HG02759 (cell line): ENCODE data around the gene ZPR1.
A peak's percentile ranks its signal among the peaks of the same experiment; 100 is the strongest.
"Not testable (repeated sequence)": the region's sequence is repeated elsewhere in the genome, so short reads cannot be mapped to it uniquely, and the experiment has no call there.

ENCODE experiments used
- ATAC-seq: cut with Tn5 transposase; IDR thresholded peaks from one replicate; pipeline ENCODE4 v1.9.1; 2021; ENCODE audit warnings: mild to moderate bottlenecking, moderate library complexity; ENCODE audit not compliant: unreplicated experiment

The ZPR1 gene, protein sequence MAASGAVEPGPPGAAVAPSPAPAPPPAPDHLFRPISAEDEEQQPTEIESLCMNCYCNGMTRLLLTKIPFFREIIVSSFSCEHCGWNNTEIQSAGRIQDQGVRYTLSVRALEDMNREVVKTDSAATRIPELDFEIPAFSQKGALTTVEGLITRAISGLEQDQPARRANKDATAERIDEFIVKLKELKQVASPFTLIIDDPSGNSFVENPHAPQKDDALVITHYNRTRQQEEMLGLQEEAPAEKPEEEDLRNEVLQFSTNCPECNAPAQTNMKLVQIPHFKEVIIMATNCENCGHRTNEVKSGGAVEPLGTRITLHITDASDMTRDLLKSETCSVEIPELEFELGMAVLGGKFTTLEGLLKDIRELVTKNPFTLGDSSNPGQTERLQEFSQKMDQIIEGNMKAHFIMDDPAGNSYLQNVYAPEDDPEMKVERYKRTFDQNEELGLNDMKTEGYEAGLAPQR

DNA sequence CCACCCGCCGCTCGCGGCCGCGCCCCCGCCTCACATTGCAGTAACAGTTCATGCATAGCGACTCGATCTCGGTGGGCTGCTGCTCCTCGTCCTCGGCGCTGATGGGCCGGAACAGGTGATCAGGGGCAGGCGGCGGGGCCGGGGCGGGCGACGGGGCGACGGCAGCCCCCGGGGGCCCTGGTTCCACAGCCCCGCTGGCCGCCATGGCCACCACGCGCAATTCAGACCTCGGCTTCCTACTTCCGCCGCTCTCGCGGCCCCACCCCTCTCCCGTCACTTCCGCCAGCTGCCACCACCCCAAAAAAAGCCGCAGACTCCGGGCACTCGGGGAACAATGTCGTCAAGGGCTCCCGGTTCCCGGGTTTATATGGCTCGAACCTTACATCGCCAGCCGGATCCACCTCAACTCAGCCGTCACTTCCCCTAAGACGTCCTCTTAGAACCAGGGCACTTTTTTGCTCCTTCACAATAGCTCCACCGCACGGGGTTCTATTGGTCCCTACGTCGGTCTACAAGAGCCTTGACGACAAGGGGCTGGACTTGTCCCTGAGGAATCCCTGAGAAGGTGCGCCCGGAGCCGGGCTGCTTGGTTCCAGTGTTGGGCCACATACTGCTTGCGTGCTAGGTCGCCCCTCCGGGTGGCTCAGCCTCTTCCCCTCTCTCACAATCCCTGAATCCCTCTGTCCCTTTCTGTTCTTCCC is at the start of gene ZPR1:
ZPR1 (minus strand) TSS at position 238 of the 701 bp plus-strand sequence; CDS start at position 205, 33 bp downstream.
- peak; percentile 92 for ATAC-seq

DNA sequence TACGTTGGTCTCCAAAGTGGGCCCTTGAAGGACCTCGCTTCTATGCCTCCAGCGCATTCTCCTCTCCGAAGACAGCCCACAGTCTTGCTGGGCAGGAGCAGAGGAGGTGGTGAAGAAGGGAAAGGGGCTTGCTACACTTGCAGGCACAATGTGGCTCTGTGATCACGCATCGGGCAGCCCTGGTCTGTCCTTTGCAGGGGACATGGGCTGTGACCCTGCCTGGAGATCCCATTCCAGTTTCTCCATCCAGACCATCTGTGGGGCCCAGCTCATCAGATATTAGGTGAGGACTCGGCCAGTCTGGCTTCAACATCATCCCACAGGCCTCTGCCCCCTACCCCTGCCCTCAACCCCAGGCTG is 48.8 kb upstream of the ZPR1 start:
- no peak for ATAC-seq

DNA sequence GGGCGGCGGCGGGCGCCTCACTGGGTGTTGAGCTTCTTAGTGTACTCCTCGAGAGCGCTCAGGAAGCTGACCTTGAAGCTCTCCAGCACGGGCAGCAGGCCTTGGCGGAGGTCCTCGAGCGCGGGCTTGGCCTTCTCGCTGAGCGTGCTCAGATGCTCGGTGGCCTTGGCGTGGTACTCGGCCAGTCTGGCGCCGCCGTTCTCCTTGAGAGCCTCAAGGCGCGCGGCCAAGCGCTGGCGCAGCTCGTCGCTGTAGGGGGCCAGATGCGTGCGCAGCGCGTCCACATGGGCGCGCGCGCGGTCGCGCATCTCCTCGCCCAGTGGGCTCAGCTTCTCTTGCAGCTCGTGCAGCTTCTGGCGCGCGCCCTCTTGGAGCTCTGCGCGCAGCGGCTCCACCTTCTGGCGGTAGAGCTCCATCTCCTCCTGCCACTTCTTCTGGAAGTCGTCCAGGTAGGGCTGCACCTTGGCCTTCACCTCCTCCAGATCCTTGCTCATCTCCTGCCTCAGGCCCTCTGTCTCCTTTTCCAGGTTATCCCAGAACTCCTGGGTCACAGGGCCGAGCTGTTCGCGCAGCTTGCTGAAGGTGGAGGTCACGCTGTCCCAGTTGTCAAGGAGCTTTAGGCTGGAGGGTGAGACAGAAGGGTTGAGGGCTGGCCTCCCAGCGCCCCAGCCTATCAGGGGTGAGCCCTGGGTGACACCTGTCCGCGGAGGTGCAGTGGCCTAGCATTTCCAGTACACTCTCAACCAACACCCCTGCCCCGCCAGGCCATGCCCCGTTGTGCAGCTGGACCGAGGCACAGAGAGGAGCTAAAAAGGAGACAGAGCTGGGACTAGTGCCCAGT is 48.2 kb upstream of the ZPR1 start:
- peak; percentile 85 for ATAC-seq

DNA sequence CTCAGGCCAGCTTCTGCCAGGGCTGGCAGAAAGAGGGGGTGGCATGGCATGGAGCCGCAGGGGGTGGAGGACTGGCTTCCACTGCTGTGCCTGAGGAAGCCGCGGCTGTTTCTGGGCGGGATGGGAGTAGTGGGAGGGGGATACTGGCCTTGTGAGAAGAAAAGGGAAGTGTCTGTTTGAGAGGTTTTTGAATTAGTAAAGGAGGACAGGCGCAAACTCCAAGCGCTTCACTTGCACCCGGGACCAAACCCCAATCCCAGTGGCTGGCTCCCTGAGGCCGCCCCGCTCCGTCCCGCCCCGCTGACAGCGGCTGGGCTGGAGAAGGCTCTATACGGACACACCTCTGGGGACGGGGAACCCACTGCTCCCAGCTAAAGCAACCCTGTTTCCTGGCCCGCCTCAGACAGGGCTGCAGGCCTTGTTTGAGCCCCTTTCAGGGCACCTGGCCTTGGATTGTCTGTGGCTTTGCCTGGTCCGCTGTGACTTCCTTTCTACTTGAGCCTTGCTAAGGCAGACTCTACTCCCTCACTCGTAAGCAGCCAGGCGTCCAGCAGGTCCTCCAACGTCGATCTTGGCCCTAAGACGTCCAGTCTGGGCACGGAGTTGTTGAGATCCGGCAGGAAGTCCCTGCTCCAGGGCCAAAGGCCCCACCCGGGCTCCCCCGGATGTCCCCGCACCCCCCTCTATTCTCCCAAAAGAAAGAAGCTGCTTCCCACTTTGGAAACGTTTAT is 47.4 kb upstream of the ZPR1 start:
- peak; percentile 19 for ATAC-seq

DNA sequence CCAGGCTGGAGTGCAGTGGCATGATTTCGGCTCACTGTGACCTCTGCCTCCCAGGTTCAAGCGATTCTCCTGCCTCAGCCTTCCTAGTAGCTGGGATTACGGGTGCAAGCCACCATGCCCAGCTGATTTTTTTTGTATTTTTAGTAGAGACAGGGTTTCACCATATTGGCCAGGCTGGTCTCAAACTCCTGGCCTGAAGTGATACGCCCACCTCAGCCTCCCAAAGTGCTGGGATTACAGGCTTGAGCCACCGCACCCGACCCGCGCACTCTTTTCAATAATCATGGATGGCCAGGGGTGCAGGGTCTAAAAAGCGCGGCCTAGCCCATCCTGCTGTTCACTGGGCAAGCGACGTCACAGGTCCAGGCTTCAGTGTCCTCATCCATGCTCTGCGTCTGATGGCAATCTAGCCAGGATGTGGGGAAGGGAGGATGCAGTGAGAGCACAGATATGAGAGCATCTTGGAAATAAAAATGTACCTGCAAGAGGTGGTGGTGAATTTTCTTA is 46.8 kb upstream of the ZPR1 start:
- ATAC-seq, result not testable (repeated sequence)

DNA sequence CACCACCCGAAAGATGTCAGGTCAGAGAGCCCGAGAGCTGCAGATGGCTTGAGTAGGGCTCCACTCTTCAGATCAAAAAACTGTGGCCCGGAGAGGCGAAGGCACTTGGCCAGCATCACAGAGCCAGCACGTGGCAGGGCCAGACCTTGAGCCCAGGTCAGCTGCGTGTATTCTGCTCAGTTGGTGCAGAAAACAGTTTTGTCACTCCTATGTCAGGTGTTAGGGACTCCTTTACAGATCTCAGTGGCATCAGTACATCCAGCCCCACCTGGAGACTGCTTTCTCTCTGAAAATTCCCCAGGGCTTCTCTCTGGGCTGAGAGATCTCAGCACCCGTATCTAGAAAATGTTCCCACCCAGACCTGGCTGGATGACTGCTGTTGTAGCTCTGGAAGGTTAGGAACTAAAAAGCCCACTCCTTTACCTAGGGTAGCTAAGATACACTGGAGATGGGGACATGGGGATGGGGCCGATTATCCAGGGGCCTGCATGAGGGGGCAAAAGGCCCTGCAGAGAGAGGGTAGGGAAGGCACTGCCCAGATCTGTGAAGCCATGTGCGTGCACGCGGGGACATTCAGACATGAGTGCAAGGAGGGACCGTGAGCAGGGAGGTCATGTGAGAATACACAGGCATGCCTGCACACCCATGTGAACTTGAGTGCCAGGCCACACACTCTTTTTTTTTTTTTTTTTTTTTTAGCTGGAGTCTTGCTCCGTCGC is 46.2 kb upstream of the ZPR1 start:
- ATAC-seq, result no peak

DNA sequence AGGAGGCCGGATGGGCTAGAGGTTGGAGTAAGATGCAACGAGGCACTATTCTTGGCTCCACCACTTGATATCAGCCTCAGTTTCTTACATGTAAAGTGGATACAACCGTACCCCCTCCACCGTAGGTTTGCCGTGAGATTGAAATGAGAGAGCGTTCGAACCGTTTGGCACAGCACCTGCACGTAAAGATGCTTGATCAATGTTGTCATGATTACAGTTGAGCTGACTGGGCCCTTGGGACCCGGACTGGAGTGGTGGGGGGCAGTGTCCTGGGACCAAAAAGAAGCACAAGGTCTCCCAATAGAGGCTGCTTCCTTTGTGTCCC is 45.6 kb upstream of the ZPR1 start:
- no peak for ATAC-seq

DNA sequence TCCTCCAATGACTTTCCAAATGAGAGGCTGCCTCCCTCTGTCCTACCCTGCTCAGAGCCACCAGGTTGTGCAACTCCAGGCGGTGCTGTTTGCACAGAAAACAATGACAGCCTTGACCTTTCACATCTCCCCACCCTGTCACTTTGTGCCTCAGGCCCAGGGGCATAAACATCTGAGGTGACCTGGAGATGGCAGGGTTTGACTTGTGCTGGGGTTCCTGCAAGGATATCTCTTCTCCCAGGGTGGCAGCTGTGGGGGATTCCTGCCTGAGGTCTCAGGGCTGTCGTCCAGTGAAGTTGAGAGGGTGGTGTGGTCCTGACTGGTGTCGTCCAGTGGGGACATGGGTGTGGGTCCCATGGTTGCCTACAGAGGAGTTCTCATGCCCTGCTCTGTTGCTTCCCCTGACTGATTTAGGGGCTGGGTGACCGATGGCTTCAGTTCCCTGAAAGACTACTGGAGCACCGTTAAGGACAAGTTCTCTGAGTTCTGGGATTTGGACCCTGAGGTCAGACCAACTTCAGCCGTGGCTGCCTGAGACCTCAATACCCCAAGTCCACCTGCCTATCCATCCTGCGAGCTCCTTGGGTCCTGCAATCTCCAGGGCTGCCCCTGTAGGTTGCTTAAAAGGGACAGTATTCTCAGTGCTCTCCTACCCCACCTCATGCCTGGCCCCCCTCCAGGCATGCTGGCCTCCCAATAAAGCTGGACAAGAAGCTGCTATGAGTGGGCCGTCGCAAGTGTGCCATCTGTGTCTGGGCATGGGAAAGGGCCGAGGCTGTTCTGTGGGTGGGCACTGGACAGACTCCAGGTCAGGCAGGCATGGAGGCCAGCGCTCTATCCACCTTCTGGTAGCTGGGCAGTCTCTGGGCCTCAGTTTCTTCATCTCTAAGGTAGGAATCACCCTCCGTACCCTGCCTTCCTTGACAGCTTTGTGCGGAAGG is 44.8 kb upstream of the ZPR1 start:
- ATAC-seq, result no peak

DNA sequence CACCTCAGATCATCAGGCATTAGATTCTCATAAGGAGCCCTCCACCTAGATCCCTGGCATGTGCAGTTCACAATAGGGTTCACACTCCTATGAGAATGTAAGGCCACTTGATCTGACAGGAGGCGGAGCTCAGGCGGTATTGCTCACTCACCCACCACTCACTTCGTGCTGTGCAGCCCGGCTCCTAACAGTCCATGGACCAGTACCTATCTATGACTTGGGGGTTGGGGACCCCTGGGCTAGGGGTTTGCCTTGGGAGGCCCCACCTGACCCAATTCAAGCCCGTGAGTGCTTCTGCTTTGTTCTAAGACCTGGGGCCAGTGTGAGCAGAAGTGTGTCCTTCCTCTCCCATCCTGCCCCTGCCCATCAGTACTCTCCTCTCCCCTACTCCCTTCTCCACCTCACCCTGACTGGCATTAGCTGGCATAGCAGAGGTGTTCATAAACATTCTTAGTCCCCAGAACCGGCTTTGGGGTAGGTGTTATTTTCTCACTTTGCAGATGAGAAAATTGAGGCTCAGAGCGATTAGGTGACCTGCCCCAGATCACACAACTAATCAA is 44.0 kb upstream of the ZPR1 start:
- ATAC-seq, result no peak

DNA sequence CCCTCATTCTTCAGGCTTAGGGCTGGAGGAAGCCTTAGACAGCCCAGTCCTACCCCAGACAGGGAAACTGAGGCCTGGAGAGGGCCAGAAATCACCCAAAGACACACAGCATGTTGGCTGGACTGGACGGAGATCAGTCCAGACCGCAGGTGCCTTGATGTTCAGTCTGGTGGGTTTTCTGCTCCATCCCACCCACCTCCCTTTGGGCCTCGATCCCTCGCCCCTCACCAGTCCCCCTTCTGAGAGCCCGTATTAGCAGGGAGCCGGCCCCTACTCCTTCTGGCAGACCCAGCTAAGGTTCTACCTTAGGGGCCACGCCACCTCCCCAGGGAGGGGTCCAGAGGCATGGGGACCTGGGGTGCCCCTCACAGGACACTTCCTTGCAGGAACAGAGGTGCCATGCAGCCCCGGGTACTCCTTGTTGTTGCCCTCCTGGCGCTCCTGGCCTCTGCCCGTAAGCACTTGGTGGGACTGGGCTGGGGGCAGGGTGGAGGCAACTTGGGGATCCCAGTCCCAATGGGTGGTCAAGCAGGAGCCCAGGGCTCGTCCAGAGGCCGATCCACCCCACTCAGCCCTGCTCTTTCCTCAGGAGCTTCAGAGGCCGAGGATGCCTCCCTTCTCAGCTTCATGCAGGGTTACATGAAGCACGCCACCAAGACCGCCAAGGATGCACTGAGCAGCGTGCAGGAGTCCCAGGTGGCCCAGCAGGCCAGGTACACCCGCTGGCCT is 42.5 kb upstream of the ZPR1 start:
- no peak for ATAC-seq

DNA sequence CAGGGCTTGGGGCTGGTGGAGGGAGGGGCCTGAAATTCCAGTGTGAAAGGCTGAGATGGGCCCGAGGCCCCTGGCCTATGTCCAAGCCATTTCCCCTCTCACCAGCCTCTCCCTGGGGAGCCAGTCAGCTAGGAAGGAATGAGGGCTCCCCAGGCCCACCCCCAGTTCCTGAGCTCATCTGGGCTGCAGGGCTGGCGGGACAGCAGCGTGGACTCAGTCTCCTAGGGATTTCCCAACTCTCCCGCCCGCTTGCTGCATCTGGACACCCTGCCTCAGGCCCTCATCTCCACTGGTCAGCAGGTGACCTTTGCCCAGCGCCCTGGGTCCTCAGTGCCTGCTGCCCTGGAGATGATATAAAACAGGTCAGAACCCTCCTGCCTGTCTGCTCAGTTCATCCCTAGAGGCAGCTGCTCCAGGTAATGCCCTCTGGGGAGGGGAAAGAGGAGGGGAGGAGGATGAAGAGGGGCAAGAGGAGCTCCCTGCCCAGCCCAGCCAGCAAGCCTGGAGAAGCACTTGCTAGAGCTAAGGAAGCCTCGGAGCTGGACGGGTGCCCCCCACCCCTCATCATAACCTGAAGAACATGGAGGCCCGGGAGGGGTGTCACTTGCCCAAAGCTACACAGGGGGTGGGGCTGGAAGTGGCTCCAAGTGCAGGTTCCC is 41.8 kb upstream of the ZPR1 start, which contains the start of gene APOC3:
APOC3 (plus strand) TSS at position 383 of the 659 bp plus-strand sequence. CDS start 676 bp downstream, outside the sequence.
- no peak for ATAC-seq

DNA sequence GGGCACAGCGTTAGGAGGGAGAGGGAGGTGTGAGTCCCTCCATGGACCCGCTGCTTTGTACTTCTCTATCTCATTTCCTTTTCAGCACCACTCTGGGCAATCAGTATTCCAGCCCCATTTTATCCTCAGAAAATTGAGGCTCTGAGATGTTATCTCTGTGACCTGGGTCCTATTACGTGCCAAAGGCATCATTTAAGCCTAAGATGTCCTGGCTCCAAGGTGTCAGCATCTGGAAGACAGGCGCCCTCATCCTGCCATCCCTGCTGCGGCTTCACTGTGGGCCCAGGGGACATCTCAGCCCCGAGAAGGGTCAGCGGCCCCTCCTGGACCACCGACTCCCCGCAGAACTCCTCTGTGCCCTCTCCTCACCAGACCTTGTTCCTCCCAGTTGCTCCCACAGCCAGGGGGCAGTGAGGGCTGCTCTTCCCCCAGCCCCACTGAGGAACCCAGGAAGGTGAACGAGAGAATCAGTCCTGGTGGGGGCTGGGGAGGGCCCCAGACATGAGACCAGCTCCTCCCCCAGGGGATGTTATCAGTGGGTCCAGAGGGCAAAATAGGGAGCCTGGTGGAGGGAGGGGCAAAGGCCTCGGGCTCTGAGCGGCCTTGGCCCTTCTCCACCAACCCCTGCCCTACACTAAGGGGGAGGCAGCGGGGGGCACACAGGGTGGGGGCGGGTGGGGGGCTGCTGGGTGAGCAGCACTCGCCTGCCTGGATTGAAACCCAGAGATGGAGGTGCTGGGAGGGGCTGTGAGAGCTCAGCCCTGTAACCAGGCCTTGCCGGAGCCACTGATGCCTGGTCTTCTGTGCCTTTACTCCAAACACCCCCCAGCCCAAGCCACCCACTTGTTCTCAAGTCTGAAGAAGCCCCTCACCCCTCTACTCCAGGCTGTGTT is 41.1 kb upstream of the ZPR1 start:
- no peak for ATAC-seq

DNA sequence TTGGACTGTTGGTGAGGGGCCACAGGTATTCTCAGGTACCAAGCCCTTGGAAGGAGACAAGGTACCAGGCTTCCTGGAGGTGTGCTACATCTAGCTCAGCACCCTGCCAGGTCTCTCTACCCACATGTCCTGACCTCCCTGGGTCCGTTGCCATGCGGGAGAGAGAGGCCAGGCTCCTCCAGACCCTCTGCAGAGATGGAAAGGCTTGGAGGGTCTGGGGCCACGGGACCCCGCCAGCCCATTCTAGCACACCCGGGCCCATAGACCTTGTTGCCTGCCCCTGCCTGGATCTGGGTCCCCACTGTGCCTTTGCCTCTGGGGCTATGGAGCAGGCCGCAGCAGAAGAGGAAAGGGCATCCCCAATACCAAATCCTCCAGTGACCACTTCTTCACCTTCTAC is 39.6 kb upstream of the ZPR1 start:
- no peak for ATAC-seq

DNA sequence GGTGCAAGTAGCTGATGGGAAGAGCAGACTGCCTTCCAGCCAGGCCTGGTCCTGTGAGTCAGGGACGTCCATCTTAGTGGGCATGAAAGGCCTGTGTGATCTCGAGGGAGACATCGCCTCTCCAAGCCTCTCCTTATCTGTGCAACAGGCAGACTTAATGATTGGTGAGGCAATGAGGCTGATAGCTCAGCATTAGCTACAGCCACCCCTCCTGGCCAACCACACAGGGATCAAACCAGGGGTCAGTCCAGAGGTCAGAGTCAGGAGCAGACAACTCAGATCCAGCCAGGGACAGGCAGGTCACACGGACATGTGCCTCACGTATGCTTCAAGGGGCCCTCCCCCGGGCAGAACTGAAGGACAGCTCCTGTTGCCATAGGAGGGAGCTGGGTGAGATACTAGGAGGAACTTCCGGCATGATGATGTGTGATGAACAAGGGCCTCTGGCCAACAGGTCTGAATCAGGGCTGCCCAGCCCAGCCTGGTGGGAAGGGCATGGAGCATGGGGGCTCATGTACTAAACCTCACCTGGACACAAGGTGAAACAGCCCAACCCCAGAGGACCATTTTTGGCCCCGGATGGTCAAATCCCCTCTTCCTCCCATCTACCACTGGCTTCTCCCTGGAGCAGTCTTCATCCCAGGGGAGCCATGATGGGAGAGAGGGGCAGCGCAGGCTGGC is 39.1 kb upstream of the ZPR1 start:
- ATAC-seq, result no peak

DNA sequence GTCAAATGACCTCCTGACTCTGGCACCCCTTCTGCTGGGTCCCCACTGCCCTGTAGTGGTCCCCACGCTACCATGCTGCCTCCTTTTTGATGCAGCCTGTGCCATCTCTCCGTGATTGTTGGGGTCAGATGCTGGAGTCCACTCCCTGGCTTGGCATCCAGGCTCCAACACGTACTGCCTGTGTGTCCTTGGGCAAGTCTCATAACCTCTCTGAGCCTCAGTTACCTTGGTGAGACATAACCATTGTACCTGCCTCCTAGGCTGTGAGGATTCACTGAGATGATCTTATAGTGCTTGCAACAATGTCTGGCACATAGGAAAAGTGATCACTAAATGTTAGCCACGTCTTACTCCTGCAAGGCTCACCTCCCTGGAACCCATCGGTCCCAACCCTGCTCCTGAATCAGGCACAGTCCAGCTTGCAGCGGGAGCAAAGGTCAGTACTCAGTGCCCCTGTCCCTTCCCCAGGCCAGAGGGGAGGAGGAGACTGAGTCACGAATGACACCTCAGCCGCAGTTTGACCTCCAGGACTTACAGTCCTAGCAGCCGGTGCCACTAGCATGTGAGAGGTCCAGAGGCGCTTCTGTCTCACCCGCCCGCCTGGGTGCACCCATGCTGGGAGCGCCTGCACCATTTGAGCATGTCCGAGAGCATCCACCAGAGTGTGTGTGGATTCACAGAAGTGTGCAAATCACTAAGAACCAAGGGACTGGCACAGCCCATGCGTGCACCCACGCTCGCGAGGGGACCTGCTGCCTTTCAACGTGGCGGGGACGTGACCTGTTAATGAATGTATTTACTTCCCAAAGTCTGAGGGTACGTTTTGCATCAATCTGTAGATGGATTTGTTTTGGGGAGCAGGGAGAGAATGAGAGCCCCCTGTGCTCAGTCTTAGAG is 38.3 kb upstream of the ZPR1 start:
- no peak for ATAC-seq
